Endometrium (tissue), 2 donors: ENCODE results near the gene CRYGN.

Experiments
- FAIRE-seq: peaks from 2 replicates; lab custom pipeline; 2012; peaks lifted over from hg19 to GRCh38; lab: Jason Lieb, UNC
- donor health status: control.
- donor health status: control.

CRYGN gene, protein sequence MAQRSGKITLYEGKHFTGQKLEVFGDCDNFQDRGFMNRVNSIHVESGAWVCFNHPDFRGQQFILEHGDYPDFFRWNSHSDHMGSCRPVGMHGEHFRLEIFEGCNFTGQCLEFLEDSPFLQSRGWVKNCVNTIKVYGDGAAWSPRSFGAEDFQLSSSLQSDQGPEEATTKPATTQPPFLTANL

DNA sequence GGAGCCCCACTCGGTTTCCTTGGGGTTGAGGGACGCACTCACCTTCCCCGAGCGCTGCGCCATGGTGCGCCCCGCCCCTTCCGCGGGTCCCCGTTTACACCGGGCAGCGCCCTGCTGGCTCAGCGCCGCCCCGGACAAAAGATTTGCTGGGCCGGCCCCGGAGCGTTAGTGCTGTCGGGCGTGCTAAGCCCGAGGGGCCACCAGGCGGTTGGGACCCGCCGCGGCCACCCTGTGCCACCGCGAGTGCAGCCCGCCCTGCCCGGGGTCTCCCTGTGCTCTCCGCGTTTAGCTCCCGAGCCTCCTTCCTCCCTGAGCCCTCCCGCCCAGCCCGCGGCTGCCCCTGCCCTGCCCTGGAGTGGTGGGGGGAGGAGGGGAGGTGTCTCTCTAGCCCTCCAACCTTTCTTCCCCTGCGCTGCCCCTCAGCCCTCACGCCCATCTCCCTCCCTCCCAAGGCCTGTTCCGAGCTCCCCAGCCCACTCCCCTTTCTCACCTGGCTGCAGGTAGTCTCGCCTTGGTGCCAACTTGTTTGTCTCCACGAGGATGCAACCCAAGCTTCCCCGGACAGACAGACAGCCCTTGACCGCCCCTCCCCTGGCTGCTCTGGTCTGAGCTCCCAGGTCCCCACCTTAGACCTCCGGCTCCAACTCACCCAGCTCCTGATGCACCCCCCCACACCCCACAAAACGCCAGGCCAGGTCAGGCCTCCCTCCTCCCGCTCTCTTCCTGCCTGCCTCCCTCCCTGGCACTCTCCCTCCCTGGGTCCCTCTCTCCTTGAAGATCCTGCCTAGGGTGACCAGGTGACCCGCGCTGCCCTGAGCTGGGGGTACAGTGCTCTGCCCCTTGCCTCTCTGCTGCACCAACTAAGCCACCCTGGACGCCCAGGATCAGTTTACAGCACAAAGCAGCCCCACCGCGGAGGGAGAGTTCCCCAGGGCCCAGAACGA lies at the start of gene CRYGN:
CRYGN (minus strand) TSS at position 287 of the 944 bp plus-strand sequence; CDS start at position 63, 224 bp downstream.
- FAIRE-seq: no peak

DNA sequence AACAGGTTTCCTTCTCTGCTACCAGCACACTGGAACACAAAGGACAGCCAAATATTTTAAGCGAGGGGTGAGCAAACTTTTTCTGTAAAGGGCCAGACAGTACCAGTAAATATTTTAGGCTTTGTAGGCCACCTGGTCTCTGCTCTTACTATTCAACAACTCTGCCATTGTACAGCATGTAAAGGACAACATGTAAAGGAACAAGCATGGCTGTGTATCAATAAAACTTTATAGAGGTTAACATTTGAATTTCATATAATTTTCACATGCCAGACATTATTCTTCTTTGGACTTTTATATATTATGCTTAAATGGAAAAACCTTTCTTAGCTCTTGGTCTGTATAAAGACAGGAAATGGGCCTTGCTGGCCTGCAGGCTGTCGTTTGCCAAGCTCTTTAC lies 49.6 kb upstream of the CRYGN start:
- no peak for FAIRE-seq

DNA sequence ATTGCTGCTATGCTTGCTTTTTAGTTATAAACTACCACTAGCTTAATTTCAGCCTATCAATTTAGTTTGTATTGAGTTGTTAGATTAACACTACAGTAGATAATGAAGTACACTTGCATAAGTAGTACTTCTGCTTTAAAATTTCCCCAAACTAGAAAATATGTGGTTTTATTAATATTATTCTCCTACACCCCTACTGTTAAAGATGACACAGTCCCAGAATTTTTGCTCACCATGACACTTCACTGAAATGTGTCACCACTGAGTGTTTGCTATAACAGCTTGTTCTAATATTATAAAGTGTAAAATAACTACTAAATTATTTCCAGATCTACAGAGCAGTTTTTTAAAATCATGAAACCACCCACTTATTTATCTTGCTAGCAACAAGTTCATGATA lies 48.2 kb upstream of the CRYGN start:
- no peak for FAIRE-seq

DNA sequence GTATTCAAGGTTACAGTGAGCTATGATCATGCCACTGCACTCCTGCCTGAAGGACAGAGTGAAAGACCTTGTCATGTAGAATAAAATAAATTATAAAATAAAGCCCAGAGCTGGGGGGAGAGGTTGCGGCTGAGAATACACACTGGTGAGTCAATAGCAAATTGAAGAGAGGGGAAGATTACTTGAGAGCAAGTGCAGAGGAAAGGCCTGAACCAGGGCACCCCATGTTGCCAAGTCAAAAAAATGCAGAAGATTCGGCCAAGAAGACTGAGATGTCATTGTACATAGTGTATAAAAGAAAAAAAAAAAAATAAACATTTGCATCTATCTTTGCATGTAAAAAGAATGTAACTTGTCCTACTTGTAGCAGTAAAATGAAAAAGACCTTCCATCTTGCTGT lies 47.3 kb upstream of the CRYGN start:
- no peak for FAIRE-seq

DNA sequence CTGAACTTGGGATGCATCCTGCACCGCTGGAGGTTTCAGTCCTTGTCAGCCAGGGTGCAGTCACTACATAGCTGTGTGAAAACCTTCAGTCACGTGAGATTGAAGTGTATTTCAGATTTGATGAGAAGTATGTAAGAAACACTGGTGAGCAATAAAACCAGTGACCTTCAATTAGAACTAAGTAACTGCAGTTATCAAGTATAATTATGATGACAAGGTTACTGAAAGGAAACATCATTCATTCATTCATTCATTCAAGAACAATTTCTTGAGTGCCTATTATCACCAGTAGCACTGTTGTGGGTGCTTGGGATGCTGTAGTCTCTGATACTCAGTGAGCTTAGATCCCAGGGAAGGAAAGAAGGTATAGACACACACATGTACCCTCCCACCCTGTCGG lies 46.1 kb upstream of the CRYGN start:
- no peak for FAIRE-seq

DNA sequence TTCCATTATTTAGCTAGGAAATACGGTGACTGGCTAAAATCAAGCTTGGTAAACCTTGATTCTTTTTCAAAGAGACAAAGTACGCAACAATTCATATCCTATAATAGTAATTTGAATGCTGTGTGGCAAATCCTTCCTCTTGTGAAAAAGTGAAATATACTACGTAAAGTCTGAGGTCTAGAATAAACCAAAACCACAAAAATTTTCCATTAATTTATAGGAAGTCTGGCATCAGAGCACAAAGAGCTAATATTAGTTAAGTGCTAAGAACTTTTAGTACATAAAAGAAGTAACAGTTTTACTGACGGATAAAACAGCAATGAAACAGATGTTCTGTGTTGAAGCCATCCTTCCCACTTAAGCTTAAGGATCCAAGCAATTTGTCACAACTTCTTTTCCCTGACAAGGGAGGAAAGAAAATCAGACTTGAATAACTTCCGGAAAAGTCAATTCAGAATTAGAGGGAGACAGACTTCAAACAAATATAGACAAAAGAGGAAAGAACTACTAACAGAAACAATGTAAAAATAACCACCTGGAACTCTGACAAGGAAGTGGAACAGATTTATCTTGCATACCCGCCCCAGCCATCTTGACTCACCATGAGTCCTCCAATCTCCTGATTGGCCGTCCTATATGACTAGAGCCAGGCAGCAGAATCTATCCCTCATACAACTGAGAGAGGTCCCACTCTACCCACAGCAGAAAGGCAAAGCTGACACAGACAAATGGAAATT lies 45.2 kb upstream of the CRYGN start:
- no peak for FAIRE-seq

DNA sequence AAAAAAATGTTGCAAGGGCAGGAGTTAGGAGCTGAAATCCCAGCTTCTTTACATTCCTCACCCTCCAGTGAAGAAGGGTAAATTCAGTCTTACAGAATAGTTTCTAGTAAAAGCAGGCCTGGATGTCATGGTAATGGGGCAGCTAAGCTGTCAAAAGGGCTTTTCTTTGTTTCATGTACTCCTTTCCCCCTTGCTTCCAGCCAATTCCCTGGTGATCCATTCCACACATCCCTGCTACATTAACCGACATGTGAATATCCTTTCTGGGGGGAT lies 43.7 kb upstream of the CRYGN start:
- FAIRE-seq: no peak

DNA sequence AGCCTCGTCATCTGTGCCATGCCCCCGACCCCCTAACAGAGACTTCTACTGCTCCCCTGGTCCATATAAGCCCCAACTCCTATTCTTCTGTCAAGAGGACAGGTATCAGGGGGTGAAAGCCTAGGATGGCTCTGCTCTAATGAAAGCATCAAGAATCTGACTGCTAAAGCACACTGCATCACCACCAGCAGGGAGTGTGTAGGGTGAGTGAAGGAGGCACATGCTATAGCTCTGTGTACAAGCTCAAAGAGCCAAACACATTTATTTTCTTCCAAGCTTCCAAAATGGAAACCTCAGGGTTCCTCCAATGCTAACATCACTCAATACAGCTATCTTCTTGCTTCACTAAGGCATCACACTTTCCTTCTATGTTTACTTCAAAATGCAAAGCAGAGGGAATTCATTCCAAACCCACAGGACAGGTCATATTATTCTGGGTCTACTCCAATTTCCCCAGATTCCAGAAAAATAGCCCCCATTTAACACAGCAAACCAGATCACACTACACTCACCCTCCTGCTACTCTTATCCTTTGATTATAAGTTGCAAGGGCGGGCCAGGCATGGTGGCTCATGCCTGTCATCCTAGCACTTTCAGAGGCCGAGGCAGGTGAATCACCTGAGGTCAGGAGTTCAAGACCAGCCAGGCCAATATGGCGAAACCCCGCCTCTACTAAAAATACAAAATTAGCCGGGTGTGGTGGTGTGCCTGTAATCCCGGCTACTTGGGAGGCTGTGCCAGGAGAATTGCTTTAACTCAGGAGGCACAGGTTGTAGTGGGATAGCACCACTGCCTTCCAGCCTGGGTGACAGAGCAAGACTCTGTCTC lies 43.2 kb upstream of the CRYGN start:
- FAIRE-seq: no peak

DNA sequence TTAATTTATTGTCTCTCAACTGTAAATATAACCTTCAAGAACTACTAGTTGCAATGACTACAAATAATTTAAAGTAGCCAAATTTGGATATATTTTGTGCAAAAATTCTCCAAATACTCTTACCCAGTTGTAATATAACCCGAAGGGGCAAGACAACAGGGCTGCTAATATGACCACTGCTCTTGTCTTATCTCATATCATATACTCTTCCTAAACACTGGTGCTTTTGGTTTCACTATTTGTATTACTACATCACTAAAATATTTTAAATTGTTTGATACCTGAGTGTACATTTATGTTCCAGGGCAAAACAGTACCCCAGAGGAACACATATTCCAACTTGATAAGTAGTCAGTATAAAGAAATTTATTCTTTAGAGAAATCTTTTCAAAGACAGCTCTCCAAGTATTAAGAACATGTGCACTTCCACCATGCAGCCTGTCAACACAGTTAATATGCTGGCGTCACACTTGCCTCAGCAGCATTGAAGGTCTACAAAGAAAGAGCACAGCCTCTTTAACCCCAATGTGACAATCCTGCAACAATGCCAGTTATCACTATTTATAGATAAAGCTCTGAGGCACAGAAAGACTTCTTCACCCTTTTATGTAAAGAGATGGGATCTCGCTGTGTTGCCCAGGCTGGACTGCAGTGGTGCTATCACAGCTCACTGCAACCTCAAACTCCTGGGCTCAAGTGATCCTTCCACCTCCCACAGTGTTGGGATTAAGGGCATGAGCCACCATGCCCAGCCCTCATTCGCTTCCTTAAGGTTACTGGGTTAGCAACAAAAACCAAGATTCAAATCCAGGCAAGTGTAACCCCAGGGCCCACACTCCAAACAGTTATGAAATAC lies 41.9 kb upstream of the CRYGN start:
- no peak for FAIRE-seq

DNA sequence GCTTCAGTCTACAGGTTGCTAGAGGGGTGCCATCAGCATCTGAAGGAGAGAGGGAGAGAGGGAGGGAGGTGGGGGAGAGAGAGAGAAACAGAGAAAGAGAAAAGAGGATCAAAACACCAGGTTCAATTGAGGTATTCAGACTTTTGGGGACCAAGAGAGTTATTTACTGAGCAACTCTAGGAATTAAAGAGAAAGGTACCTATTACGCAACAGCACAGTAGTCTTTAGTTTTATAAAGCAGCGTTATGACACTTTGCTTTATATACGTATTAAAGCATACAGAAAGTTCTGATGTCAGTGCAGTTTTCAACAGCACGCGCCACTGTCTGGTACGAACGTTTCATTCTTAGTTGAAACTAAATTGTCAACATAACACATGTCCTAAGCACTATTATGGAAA lies 37.9 kb upstream of the CRYGN start:
- no peak for FAIRE-seq

DNA sequence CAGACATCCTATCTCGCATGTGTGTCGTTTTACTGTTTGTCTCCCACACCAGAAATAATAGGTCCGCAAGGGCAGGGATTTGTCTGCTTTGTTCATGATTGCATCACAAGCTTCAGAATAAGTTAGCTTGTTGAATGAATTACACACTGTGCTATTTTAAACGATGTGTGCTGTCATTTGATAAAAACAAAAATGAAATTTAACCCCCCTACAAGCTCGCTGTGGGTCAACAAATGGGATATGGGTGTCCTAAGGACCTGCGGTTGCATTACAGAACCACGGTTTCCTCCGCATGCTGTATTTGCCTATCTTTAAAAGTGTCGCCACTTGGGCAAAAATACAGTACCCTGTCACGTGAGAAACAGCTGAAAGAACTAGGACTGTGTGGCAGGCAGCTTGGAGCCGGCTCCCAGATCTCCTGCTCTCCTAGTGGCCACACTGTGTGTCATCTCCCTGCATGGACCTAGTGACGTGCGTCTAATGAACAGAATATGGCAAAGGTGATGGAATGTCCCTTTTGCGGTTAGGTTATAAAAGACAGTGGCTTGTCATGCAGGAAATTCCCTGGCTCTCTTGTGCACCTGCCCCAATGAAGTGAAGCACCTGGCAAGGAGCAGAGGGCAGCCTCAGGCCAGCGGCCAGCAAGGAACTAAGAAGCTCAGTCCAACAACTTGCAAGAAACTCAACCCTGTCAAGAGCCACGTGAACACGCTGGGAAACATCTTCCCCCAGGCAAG lies 32.9 kb upstream of the CRYGN start:
- FAIRE-seq: no peak

DNA sequence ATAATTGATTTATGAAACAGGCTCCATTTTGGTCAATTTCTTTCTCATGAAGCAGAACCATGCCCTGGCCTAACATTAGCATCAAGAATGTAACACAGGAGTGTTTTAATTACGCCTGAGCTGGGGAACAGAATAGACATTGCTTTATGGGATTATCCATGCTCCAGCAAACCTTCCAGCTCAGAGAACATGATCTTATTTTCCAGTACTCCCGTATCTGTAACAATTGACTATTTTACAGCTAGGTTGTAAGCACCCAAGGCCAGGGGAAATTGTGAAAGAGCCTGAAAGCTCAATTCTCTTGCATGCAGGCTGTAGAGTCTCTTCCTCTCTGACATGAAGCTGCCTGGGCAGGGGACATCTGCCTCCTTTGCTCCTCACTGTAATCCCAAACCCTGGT lies 30.8 kb upstream of the CRYGN start:
- no peak for FAIRE-seq

DNA sequence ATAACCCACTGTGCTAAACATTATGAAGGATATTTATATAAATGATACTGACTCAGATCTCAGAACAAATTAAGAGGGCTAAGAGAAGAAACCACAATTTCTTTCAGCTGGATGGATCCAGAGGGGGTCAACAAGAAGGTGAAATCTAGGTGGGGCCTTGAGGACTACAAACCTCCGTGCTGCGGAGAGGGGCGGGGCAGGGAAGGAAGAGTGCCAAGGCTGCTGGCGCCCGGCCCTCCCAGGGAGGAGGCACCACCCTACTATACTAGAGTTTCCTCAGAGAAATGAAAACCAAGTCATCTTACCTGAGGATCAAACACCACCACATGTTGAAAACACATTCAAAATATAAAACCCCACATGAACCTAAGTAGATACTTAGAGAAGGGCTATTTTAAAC lies 29.3 kb upstream of the CRYGN start:
- FAIRE-seq: no peak

DNA sequence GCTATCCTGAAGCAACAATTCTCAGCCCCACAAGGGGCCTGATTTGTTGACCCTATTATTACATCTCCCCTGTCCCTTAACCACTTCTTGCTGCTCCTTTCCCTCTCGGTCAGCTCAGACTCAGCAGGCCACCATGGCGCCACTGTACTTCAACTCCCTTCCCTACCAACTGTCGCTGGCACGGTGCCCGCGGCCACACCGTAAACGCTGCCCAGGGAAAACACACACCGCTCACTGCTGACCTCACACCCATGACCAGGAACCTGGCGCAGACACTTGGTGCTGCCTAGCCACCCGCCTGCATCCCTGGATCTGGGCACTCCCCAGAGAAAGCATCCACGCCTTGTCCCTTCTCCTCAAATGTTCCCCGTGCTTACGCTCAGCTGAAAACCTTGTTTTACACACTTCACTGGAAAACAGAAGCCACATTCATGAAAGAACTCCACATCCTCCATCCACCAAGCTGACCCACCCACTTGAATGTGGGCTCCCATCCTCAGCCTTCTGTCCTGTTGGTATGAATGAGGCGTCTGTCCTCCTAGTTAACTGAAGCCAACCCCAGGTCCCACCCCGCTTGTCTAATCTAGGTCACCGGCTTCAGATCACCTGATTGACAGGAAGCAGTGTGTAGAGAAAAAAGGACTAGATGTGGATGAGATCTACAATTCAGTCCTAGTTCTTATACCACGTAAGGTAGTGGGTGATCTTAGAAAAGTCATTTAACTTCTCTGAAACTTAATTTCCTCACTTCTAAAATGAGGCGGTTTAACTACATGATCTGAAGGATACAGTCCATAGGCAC lies 28.5 kb upstream of the CRYGN start:
- no peak for FAIRE-seq

DNA sequence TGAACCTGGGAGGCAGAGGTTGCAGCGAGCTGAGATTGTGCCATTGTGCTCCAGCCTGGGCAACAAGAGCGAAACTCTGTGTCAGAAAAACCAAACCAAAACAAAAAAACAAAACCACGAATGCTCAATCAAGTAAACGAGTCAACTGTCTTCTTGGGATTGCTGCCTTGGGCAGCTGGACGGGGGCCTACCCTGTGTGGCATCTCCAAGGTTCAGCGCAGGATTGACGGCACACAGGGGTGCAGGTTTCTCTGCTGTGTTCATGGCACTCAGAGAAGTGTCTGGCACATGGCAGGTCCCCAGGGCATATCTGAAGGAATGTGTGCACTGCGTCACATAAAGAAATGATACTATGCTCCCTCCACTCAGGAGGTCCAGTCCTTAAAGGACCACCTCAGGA lies 25.2 kb upstream of the CRYGN start:
- no peak for FAIRE-seq

DNA sequence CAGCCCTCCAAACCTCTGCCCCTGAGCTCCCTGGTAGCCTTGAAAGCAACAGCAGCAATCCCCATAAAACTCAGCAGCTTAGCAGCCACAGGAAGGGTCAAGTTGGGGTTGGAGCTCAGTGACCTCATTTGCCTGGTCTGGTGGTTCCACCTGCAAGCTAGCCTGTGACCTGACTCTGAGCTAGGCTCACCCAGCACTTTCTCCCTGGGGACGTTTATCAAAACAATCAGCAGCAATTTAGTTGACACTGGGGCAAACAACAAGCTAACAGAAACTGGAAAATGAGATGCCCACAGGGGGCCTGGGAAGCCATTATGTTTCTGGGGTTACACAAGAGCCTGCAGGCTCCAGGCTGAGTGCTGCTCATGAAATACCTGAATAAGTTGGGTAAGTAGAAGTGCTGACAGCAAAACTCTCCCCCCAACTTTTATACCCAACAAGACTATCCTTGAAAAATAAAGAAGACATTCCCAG lies 22.4 kb upstream of the CRYGN start:
- no peak for FAIRE-seq

DNA sequence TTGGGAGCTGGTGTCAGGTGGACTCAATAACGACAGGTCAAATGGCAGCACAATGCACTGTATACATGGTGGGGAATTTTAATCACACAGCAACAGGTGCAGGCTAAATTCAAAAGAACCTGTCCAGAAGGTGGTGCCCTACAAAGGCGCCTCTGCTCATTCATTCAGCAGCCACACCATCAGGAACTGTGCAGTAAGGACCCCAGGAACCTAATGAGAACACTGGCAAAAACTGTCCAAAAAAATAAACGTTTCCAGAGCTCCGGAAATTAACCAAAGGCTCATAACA lies 21.9 kb upstream of the CRYGN start:
- no peak for FAIRE-seq

DNA sequence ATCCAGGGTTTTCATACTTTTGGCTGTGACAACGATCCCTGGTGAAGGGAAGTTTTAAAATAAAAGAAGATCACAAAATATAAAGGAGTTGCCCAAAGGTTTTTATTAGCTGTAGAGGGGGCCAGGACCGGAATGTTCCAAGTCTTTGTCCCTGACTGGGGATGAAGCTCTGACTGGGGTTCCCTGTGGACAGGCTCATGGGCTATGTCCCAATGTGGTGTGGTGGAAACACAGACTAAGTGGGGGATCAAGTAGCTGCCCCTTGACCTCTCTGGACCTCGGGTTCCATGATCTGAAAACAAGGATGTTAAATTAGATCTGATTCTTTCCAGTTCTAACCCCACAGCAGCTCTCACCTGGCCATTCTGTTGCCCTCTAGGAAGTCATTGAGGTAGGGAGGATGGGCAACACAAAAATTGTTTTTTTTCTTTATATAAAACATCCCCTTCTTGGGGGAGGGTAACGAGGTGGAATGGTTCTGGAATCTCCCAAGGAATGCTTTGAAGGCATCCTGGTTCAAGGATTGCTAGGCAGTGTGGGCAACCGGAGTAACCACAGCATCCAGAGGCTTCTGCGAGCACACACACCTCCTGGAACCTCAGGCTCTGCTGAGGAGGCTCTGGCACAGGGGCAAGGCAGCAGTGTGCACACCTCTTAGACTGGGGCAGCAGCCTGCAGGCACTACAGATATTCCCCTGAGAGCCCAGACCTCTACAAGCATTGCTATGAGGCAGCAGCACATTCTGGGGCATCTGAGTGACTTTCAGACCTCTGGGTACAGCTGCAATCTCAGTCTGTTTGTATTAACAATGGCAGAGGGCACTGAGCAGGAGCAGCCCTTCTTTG lies 21.4 kb upstream of the CRYGN start:
- no peak for FAIRE-seq

DNA sequence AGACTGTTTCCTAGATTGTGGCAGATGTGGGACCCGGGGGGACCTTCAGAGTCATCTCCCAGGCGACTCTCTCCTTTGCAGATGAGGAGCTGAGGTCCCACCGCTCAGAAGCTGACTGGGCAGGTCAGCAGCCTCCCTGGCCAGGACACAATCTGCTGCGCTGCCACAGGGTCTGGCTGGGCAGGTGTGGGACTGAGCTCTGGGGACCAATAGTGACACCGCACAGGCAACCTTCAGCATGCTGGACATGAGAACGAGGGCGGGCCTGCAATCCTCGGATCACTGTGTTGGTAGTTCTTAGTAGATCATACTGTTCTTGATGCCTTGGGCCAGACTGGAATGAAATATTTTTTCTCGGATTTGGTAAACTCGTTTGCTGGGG lies 20.5 kb upstream of the CRYGN start:
- FAIRE-seq: no peak
